NCI-H2196 (cell line): ENCODE results near the gene SLC41A3.
"Not testable (repeated sequence)": the region's sequence is repeated elsewhere in the genome, so short reads cannot be mapped to it uniquely, and the experiment has no call there.

Source experiments
- DNase-seq: peaks from one replicate; lab custom pipeline; 2025; ENCODE audit not compliant: unreplicated experiment; lab: John Stamatoyannopoulos, UW

The SLC41A3 gene

GRCh38 chr3:126107203-126107939, 23.4 kb upstream of the SLC41A3 start:
- no peak for DNase-seq

GRCh38 chr3:126106336-126107202, 22.6 kb upstream of the SLC41A3 start:
- DNase-seq, result no peak

- DNase-seq, result no peak
Measured at GRCh38 chr3:126105691-126106187, 21.8 kb upstream of the SLC41A3 start.

DNA sequence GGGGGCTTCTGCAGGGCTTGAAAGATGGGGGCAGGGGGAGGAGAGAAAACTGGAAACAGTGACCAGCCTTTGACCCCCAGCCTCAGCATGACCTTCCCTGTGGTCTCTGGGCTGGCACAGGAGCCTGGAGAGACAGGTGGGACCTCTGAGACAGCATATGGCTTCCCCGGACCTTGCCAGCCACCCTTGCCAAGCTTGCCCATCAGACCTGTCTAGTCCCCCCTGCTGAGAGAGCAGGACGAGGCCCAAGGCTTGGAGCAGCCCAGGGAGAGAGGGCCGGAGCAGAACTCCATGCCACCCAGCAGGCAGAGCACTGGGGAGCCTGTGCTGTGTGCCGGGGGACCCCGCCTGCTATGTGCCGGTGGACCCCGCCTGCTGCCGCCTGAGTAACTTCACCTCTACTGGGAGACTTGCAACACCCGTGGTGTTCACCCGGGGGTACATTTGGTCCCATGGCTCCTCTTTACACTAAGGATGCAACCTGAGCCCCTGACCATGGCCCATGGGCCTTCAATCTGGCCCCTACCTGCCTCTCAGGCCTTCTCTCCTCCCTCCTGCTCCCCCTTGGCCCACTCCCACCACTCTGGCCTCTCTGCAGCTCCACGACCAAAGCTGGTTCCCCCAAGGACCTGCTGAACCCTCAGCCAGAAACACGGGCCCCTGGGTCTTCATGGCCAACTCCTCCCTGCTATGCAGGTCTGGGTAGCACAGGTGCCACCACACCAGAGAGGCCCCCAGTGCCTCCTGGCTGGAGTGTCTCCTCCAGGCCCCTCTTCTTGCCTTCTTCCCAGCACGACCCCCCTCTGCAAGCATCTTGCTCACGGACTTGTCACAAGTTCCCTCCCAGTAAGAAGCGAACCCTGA, 21.1 kb upstream of the SLC41A3 start:
- no peak for DNase-seq

GRCh38 chr3:126104028-126104635, 20.2 kb upstream of the SLC41A3 start:
- DNase-seq, result no peak

DNA sequence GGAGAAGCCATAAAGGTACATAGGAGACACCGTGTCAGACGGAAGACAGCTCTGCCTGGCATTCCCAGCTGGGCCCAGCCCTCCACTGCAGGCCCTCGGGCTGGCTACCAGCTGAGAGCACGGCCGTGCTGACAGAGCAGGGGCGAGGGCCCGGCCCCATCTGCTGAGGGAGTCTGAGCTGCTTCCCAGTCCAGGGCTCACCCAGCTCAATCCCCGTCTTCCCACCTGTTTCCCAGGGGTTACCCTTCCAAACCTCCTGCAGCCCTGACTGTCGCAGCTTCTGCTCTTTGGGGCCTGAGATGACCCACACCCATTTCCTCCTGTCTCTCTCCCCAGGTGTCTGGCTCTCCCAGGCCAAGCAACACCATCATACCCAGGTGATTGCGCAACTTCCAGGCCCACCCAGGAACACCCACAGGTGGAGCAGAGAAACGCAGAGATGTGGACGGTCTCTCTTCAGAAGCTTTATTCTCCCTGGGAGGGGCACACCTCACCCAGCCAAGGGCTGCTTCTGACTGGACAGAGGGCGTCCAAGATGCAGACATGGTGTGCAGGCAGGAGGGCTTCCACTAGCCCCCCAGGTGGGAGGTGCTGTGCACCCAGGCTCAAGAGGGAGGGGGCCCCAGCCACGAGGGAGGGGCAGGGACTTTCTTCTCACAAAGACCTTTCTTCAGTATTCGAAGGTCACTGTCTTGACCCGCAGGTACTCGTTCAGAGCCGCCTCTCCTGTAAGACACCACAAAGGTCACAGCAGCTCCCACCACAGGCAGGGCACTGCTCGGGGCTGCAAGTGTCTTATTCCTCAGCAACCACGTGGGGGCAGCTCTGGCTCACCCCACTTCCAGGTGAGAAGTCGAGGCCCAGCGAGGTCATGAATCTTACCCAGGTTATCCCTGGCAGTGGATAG, 19.4 kb upstream of the SLC41A3 start:
- DNase-seq, result no peak

- DNase-seq, result no peak
Measured at GRCh38 chr3:126102530-126102951, 18.6 kb upstream of the SLC41A3 start.

- DNase-seq, result no peak
Measured at GRCh38 chr3:126102011-126102410, 18.1 kb upstream of the SLC41A3 start.

DNA sequence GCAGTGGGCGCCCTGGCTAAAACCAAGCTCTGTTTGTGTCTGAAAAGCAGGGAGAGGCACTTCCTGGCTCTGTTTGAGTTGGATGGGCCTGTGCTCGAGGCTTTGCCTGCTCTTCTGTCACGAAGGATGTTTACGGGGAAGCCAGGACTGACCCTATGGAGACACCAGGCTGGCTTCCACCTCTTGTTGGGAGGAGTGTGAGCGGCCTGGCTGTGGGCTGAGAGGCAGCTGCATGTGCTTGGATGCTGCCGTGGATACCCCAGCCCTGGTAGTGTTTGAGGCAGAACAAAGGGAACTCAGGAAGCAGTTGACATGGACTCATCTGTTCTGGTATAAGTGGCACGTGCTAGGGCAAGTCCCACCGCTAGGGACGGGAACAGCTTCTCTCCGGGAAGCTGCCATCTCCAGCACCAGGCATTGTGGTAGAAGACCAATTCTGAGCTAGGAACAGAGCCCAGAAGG, 17.6 kb upstream of the SLC41A3 start:
- DNase-seq, result no peak

GRCh38 chr3:126100634-126101301, 16.8 kb upstream of the SLC41A3 start:
- no peak for DNase-seq

- DNase-seq, result no peak
Measured at GRCh38 chr3:126100269-126100633, 16.3 kb upstream of the SLC41A3 start.

GRCh38 chr3:126098391-126098858, 14.5 kb upstream of the SLC41A3 start:
- DNase-seq, result no peak

DNA sequence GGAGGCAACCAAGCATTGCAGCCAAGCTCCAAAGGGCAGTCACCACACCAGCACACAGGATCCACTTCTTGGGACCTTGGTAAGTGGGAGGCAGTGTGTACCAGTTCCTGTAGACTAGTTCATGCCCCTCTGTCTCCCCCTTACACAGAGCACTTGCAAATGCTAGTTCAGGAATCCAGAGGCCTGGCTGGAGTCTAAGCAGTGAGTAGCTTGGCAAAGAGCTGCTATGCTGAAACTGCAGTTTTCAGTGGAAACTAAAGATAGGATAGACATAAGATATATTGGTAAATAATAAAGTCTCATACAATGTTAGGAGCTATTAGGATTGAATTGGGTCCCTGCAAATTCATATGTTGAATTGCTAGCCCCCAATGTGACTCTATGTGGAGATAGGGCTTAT, 13.9 kb upstream of the SLC41A3 start:
- no peak for DNase-seq

GRCh38 chr3:126096274-126096673, 12.3 kb upstream of the SLC41A3 start:
- DNase-seq, result not testable (repeated sequence)

GRCh38 chr3:126092128-126092527, 8.2 kb upstream of the SLC41A3 start:
- DNase-seq, result not testable (repeated sequence)

DNA sequence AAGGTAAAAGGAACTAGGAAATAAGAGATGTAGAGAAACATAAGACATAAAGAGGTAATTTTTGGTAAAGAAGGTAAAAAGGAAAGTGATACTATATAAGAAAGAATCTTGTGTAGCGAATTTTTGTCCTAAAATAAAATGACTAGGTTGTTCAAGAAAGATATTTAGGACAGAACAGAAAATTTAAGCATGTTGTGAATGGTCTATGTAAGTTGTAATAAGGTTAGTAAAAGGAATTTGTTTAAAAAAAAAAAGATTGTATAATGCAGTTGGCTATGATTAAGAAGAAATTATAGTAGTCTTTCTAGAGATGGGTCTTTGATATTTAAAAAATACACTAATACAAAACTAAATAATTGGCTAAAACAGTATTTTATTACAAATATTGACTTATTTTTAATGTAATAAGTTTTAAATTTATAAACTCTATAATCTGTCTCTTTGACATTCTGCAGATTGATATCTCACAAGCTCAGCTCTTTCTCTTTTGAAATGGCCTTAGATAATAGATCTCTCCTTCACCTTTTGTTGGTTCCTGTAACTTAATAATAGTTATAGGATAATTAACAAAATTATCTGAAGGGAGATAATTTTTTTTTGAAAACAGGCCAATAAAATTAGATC, 3.7 kb upstream of the SLC41A3 start:
- no peak for DNase-seq

DNA sequence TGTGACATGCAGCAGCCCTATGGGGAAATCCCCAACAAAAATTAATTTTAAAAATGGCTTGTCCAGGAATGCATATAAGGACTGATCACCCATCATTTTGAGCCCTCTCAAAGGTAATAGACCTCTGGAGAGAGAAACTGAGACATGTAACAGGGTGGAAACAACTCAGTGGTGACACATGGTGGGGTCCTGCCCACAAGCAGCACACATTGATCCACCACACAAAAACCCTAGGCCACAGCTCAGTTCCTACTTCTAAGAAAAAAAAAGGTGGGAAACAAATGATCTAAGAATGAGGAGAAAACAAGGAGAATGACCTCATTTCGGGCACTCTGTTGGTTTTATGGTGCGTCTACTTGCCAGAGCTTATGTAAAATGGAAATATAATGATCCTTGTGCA, 1.9 kb upstream of the SLC41A3 start:
- DNase-seq, result no peak

DNA sequence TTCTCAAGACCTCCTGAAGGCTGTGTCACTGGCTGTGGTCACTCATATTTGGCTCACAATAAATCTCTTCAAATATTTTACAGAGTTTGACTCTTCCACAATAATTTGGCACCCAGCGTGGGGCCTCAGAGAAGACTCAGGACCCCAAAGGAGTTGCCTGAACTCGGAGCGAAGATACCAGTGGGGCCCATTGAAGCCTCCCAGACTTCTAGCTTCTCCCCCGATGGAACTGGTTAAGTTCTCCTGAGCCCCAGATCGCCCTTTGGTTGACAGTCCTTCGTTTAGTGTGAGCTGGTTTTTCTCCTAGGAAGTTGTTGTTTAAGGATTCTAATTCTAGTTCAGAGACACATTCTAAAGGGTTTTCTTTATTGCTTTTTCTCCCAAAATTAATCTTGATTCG, 1.4 kb upstream of the SLC41A3 start:
- no peak for DNase-seq
